HFF-Myc (cell line): ENCODE results near the gene TRAPPC11.

Source experiments
- DNase-seq: peaks from one replicate; pipeline ENCODE4 v3.0.0-alpha.2; 2011; ENCODE audit warnings: low read depth; ENCODE audit errors: extremely low read depth
- H3K4me3 ChIP-seq: replicated peaks from 2 replicates; pipeline ENCODE4 v1.5.1; 2011; ENCODE audit warnings: low read depth, mild to moderate bottlenecking, control low read depth, low read length
- CTCF ChIP-seq: IDR thresholded peaks from 2 replicates; pipeline ENCODE4 v1.5.1; 2012; ENCODE audit warnings: mild to moderate bottlenecking, low read depth, low read length, control low read depth; ENCODE audit errors: missing control alignments

TRAPPC11 gene

GRCh38 chr4:183631577-183632198 lies 27.4 kb upstream of the TRAPPC11 start:
- TF ChIP-seq CTCF, result no peak
- H3K4me3 ChIP-seq, result no peak overlapping the region

GRCh38 chr4:183632689-183633088 lies 26.4 kb upstream of the TRAPPC11 start:
- no peak for TF ChIP-seq CTCF
- DNase-seq, result no peak
- no peak overlapping the region for H3K4me3 ChIP-seq

More at GRCh38 chr4:183631577-183632198, 27.4 kb upstream of the TRAPPC11 start:
- no peak for DNase-seq

- H3K4me3 ChIP-seq, result no peak overlapping the region
- TF ChIP-seq CTCF, result no peak
- DNase-seq, result no peak
Measured at GRCh38 chr4:183633476-183634400, 25.4 kb upstream of the TRAPPC11 start.

- H3K4me3 ChIP-seq, result no peak overlapping the region
- TF ChIP-seq CTCF, result no peak
- DNase-seq, result no peak
Measured at GRCh38 chr4:183635321-183635720, 23.8 kb upstream of the TRAPPC11 start.

GRCh38 chr4:183635741-183636140 lies 23.4 kb upstream of the TRAPPC11 start:
- H3K4me3 ChIP-seq, result no peak overlapping the region
- no peak for DNase-seq
- TF ChIP-seq CTCF, result no peak

- no peak for DNase-seq
- TF ChIP-seq CTCF, result no peak
- no peak overlapping the region for H3K4me3 ChIP-seq
Measured at GRCh38 chr4:183636503-183636902, 22.6 kb upstream of the TRAPPC11 start.
